Activated B cell treated with CpG ODN at 0.5 μM for 24 hours (primary cell): ENCODE data around the gene ORC5. TPM values are rescaled to one million over a fixed set of nuclear protein-coding genes. Genes with fewer than 3 reads are reported as not detected.

Experiments
- ATAC-seq: fragments of 200-7000 bp; cut with Tn5 transposase; one replicate; pipeline ENCODE4 v1.10.0; 2021; ENCODE audit warnings: low read depth, mild to moderate bottlenecking, moderate library complexity
- CTCF ChIA-PET: fragments of 350-600 bp; sonication (Branson Sonifier 250); formaldehyde crosslinking; loops from one replicate; lab custom pipeline; 2021; ENCODE audit warnings: antibody characterized with exemption; lab: Charles Lee
- POLR2A ChIA-PET: fragments of 350-600 bp; sonication (Branson Sonifier 250); formaldehyde crosslinking; loops from one replicate; lab custom pipeline; 2021; ENCODE audit warnings: antibody characterized with exemption; lab: Charles Lee
- DNase-seq: peaks from one replicate; pipeline ENCODE4 v3.0.0; 2022
- H3K27ac Mint-ChIP-seq: one replicate; pipeline ENCODE4 v1.8.0; 2020; ENCODE audit warnings: mixed read lengths
- H3K27me3 Mint-ChIP-seq: one replicate; pipeline ENCODE4 v1.8.0; 2021; ENCODE audit warnings: mixed read lengths
- H3K36me3 Mint-ChIP-seq: one replicate; pipeline ENCODE4 v1.8.0; 2021; ENCODE audit warnings: low read depth, mixed read lengths
- H3K4me1 Mint-ChIP-seq: one replicate; pipeline ENCODE4 v1.8.0; 2021; ENCODE audit warnings: mixed read lengths
- H3K4me3 Mint-ChIP-seq: one replicate; pipeline ENCODE4 v1.8.0; 2020; ENCODE audit warnings: mild to moderate bottlenecking, mixed read lengths
- H3K9me3 Mint-ChIP-seq: one replicate; pipeline ENCODE4 v1.8.0; 2020; ENCODE audit warnings: mixed read lengths
- intact Hi-C: fragments of 100-400 bp; cut with micrococcal nuclease; formaldehyde crosslinking; loops from one replicate; pipeline ENCODE4 v1.15.1; 2024
- total RNA-seq: library from RNA; stranded (reverse); gene quantifications from 2 replicates; pipeline ENCODE4 v1.2.3, GENCODE V29; 2022
- TF ChIP-seq, protein P1 (sequence below): fragments of 200-600 bp; IDR thresholded peaks from one replicate; pipeline ENCODE4 v1.8.0; 2022; ENCODE audit warnings: antibody characterized with exemption, mild to moderate bottlenecking

The ORC5 gene
- total RNA-seq, 1 donor from 2014 or later = 23.0 TPM

- Mint-ChIP-seq H3K36me3 (peaks cover 44% of the 10 kb centered on the region), H3K27me3 (no peaks in the 10 kb centered on the region), H3K4me3 (no peak overlapping the region), H3K27ac (no peak overlapping the region), H3K4me1 (no peaks in the 10 kb centered on the region), H3K9me3 (peaks cover 2% of the 10 kb centered on the region)
- TF ChIP-seq, protein P1, sequence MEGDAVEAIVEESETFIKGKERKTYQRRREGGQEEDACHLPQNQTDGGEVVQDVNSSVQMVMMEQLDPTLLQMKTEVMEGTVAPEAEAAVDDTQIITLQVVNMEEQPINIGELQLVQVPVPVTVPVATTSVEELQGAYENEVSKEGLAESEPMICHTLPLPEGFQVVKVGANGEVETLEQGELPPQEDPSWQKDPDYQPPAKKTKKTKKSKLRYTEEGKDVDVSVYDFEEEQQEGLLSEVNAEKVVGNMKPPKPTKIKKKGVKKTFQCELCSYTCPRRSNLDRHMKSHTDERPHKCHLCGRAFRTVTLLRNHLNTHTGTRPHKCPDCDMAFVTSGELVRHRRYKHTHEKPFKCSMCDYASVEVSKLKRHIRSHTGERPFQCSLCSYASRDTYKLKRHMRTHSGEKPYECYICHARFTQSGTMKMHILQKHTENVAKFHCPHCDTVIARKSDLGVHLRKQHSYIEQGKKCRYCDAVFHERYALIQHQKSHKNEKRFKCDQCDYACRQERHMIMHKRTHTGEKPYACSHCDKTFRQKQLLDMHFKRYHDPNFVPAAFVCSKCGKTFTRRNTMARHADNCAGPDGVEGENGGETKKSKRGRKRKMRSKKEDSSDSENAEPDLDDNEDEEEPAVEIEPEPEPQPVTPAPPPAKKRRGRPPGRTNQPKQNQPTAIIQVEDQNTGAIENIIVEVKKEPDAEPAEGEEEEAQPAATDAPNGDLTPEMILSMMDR = no peak
- CTCF ChIA-PET = no interaction called here
- intact Hi-C loops = no loop called here
- POLR2A ChIA-PET = no interaction called here
- no peak for DNase-seq
- no peak for ATAC-seq
Measured at GRCh38 chr7:104124893-104125477, 82.8 kb downstream of the ORC5 start.

DNA sequence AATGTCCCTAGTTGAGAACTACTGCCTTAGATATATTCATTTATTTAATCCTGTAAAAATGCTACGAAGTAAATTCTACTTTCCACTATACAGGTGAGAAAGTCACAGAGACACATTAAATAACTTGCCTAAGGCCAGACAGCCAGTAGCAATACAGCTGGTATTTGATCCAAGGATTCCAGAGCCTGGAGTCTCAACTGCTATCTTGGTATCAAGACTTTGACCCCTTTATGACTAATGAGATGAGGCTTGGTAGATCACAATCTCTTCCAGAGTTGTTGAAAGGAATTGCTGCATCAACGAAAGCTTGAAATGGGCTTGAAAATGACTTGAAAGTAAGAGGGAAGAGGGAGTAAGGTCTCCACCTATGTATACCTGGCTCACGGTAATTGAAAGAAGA, 83.3 kb downstream of the ORC5 start:
- ChIA-PET CTCF (no interaction called here), POLR2A (no interaction called here)
- no peak for DNase-seq
- Mint-ChIP-seq H3K4me1 (no peaks in the 10 kb centered on the region), H3K9me3 (peaks cover 2% of the 10 kb centered on the region), H3K27ac (no peak overlapping the region), H3K36me3 (peaks cover 39% of the 10 kb centered on the region), H3K27me3 (no peaks in the 10 kb centered on the region), H3K4me3 (no peak overlapping the region)
- ATAC-seq = no peak
- TF ChIP-seq, protein P1 = no peak
- intact Hi-C loops = no loop called here

GRCh38 chr7:104123786-104124185, 84.0 kb downstream of the ORC5 start:
- DNase-seq (no peak), ATAC-seq (no peak)
- peaks cover 2% of the 10 kb centered on the region for H3K9me3 Mint-ChIP-seq
- H3K4me1 Mint-ChIP-seq = no peaks in the 10 kb centered on the region
- ChIA-PET POLR2A (no interaction called here), CTCF (no interaction called here)
- no peak overlapping the region for H3K27ac Mint-ChIP-seq
- TF ChIP-seq, protein P1 = no peak
- H3K27me3 Mint-ChIP-seq = no peaks in the 10 kb centered on the region
- intact Hi-C loops = no loop called here
- H3K4me3 Mint-ChIP-seq = no peak overlapping the region
- peaks cover 32% of the 10 kb centered on the region for H3K36me3 Mint-ChIP-seq

DNA sequence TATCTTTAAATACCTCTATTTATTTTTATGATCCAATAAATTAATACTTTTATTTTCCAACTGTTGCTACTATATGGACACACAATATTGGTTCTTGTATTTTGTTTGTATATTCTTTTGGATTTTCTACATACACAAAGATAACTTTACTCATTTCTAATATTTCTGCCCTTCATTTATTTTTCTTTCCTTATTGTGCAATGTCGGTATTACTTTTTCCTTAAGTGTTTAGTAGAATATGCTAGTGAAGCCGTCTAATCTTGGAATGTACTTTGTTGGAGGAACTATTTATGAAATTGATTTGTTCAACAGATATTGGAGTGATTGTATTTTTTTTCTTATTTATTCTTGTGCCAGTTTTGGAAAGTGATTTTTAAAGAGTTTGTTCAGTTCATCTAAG, 94.0 kb downstream of the ORC5 start:
- H3K9me3 Mint-ChIP-seq = no peaks in the 10 kb centered on the region
- TF ChIP-seq, protein P1 = no peak
- no peaks in the 10 kb centered on the region for H3K4me1 Mint-ChIP-seq
- ChIA-PET POLR2A (no interaction called here), CTCF (no interaction called here)
- no peak overlapping the region for H3K4me3 Mint-ChIP-seq
- H3K27ac Mint-ChIP-seq = no peak overlapping the region
- H3K27me3 Mint-ChIP-seq = peaks cover 1% of the 10 kb centered on the region
- ATAC-seq = no peak
- intact Hi-C loops = no loop called here
- DNase-seq = no peak
- H3K36me3 Mint-ChIP-seq = no peaks in the 10 kb centered on the region

- POLR2A ChIA-PET = no interaction called here
Measured at GRCh38 chr7:104112623-104113022, 95.2 kb downstream of the ORC5 start.

More at GRCh38 chr7:104112623-104113022, 95.2 kb downstream of the ORC5 start:
- H3K36me3 Mint-ChIP-seq = no peaks in the 10 kb centered on the region
- intact Hi-C loops = no loop called here
- peaks cover 3% of the 10 kb centered on the region for H3K27me3 Mint-ChIP-seq
- ATAC-seq (no peak), DNase-seq (no peak)
- no peaks in the 10 kb centered on the region for H3K9me3 Mint-ChIP-seq
- H3K4me3 Mint-ChIP-seq = no peak overlapping the region
- CTCF ChIA-PET = no interaction called here
- TF ChIP-seq, protein P1 = no peak
- no peaks in the 10 kb centered on the region for H3K4me1 Mint-ChIP-seq
- H3K27ac Mint-ChIP-seq = no peak overlapping the region
